GM18505 (cell line): ENCODE data around the gene IGF2R.

Experiments used
- ATAC-seq: cut with Tn5 transposase; IDR thresholded peaks from one replicate; pipeline ENCODE4 v1.9.1; 2021; ENCODE audit not compliant: unreplicated experiment
- POLR2A ChIP-seq: IDR thresholded peaks from 4 replicates; pipeline ENCODE4 v1.6.1; 2011; ENCODE audit warnings: borderline replicate concordance; ENCODE audit not compliant: insufficient read depth, insufficient read length; ENCODE audit errors: extremely low read depth

IGF2R gene

DNA sequence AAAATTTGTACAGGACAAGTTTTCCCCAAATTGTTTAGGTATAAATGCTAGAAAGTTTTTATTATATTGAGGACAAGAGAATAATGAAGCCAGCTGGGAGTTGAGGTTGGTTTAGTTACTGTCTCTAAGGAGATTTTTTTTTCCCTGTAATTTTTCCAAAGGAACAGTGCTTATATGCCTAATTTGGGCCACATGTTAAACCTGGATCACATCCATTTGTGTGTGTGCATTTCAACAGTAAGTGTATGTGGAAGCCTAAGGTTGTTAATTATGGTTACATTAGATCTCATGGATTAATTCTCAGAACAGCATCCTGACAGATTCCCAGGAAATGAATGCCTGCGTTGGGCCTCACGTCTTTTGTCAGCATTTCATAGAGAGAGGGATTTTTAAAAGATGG is 4.5 kb downstream of the IGF2R start:
- ATAC-seq = no peak
- TF ChIP-seq POLR2A = no peak

- ATAC-seq = peak; percentile 23
- TF ChIP-seq POLR2A = no peak
Measured at GRCh38 chr6:159973951-159974350, 5.1 kb downstream of the IGF2R start.

DNA sequence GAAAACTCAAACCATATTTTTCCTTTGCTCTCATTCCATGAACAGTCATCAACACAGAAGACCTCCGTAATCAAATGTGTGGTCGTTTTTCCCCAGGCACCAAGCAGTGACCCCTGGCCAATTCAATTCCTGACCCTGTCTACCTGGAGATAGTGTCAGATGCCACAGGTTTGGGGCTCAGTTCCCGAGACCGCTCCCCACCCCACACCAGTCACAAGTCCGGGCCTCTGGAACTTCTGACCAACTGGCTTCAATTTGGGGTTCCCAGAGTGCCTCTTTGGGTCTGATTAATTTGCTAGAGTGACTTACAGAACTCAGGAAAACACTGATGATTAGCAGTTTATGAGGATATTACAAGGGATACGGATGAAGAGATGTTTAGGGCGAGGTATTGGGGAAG is 6.0 kb downstream of the IGF2R start:
- ATAC-seq = no peak
- TF ChIP-seq POLR2A = no peak

DNA sequence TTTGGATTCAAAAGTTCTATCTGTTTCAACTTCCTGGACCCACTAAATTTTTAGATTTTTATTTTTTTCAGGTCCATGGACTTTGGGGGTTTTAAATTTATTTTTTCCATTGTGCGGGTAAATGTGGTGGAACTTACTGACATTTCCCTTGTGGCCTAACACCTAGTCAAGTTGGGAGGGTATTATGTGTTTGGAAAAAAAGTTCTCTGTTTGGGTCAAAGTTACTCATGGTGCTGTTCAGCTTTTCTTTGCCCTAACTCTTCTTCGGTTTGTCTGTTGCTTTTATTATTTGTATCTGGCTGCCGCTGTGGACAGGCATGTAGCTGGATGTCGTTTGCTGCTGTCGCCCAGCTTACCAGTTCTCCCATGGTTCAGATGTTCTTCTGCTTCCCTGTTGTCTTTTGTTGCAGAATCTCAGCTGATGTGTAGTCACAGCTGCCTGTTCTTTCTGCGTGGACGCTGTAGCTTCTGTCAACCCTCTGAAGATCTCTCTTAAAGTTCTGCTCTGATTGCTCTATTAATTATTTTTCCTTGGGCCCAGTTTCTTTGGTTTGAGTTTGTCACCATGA is 7.9 kb downstream of the IGF2R start:
- no peak for TF ChIP-seq POLR2A
- ATAC-seq = no peak

DNA sequence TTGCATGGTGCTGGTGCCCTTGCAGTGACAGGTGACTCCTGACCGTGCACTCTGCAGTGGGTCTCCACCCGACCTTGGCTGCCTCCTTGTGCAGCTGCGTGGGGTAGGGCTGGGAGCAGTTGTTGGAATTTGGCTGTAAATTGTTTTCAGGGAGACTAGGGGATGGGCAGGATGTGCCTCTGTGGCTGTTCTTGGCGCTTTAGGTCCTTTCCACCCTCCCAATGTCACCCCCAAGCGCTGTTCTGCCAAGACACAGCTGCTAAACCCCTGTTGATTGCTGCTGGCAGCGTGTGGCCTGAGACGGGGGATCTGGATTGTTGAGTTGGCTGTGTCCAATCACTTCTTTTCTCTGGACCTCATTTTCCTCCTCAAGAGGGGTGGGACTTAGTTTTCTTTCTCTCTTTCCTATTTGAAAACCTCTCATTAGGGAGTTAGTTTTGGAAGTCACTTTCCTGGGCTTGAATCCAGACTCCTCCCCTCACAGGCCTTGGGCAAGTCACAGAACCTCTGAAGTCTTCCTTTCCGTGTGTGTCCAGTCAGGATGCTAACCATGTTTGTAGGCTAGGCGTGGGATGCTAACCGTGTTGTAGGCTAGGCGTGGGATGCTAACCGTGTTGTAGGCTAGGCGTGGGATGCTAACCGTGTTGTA is 8.5 kb downstream of the IGF2R start:
- ATAC-seq = no peak
- TF ChIP-seq POLR2A = no peak

- no peak for ATAC-seq
Measured at GRCh38 chr6:159977904-159978268, 9.0 kb downstream of the IGF2R start.

DNA sequence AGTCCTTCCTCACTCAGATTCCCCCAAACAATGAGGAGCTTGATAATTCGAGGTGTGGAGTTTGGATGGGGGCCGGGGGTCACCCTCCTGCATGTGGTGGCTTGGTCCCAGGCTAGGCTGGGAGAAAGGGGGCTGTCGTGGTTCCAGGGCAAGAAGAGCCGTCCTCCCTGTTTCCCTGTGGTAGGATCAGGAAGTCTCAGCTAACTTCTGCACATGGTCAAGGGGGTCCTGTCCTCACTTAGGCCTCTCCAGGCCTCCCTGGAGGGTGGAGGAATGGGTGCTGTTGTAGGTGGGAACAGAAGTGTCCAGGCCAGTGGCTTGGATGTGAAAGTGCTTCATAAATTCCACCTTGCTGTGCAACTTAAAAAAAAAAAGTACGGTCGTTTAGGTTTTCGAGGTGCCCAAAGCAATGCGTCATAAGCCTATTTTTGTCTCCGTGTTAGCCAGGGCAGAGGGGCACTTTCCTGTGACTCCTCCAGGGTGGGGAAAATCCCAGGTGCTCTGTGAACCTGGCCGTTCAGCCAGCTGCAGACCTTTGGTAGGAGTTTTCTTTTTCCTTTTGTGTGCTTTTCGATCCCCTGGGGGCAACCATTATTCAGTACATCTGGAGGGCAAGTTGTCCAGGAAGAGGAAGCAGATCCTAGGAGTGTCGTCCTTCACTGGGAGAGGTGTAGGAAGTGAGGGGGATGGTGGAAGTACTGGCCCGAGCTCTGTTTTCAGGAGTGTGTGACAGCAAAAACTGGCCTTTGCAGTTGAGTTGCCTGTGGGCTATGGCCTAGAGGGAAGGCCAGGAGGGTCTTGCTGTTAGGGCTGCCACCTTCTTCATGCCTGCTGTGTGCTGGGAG is 9.6 kb downstream of the IGF2R start:
- ATAC-seq = peak; percentile 24
- no peak for TF ChIP-seq POLR2A

More at GRCh38 chr6:159977904-159978268, 9.0 kb downstream of the IGF2R start:
- TF ChIP-seq POLR2A = no peak

GRCh38 chr6:159979136-159979874 is 10.4 kb downstream of the IGF2R start:
- peak; percentile 51 for ATAC-seq
- TF ChIP-seq POLR2A = no peak

GRCh38 chr6:159980474-159980873 is 11.6 kb downstream of the IGF2R start:
- no peak for TF ChIP-seq POLR2A
- no peak for ATAC-seq

DNA sequence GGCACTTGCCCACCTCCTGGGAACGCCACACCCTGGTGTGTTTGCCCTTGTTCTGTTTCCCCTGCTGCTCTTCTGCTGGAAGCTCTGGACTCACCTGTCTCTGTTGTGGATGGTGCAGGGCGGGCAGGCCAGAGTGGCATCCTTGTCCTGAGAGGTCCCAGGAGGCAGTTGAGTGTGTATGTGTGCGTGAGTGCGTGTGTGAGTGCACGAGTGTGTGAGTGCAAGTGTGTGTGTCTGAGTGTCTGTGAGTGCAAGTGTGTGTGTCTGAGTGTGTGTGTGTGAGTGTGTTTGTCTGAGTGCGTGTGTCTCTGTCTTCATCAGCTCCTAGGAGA is 12.2 kb downstream of the IGF2R start:
- no peak for ATAC-seq
- TF ChIP-seq POLR2A = no peak

DNA sequence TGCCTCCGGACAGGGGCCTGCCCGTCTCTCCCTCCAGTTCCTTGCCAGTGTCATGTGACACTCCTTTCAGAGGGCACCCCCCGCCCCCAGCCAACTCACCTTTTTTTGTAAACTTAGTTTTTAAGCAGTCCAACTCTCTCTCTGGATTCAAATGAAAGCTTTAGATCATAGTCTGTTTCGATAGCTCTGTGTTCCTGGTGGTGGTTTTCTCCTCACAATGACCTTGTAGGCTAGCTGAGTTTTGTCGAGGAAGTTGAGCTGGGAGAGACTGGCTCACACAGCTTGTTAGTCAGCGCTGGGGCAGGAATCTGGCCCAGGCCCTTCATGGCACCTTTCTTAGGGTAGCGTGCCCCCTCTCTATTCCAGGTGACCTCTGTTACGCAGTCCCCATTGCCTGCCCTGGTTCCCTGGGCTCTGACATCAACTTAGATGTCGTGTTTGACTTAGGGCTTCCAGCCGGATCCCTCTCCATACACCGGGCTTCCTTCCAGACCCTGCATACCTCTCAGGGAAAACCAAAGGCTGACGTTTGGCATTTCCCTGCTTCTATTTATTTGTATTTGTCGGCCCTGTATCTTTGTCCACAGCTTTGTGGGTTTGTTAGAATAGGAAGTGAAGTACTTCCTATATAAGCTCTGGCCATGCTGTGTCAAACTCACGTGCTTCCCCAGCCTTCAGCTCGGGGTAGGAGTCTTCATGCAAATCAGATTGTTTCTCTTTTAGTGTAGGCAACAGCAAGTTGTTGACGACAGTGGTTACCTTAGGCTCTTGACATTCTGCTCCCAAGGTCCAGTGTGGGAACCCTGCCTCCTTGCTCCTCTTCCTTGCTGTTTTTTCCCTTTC is 12.7 kb downstream of the IGF2R start:
- peak; percentile 56 for ATAC-seq
- TF ChIP-seq POLR2A = peak; percentile 59

GRCh38 chr6:159982731-159983506 is 14.0 kb downstream of the IGF2R start:
- no peak for ATAC-seq
- no peak for TF ChIP-seq POLR2A

GRCh38 chr6:159983641-159984080 is 14.8 kb downstream of the IGF2R start:
- no peak for ATAC-seq
- TF ChIP-seq POLR2A = no peak
